GM19328 (cell line): ENCODE measurements around the gene PARM1.

ENCODE experiments used
- ATAC-seq: cut with Tn5 transposase; IDR thresholded peaks from one replicate; pipeline ENCODE4 v1.9.1; 2021; ENCODE audit warnings: mild to moderate bottlenecking, moderate library complexity; ENCODE audit not compliant: unreplicated experiment

Gene PARM1

DNA sequence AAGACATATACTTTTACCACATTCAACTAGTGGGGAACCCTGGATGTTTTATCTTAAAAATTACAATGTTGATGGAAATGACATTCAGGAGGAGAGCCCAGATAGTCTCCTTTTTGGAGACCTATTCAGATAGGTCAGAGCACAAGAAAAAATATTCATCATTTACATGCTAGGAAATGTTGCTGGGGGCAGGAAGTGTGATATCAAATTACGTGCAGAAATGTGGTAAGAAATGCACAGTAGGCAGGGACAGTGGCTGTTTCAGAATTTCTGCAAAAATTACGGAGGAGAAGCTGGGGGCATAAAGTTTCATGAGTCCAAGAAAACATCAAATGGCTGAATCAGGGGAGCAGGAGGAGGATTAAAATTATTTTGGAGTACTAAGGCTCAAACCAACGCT, 8.2 kb downstream of the PARM1 start:
- ATAC-seq = no peak

DNA sequence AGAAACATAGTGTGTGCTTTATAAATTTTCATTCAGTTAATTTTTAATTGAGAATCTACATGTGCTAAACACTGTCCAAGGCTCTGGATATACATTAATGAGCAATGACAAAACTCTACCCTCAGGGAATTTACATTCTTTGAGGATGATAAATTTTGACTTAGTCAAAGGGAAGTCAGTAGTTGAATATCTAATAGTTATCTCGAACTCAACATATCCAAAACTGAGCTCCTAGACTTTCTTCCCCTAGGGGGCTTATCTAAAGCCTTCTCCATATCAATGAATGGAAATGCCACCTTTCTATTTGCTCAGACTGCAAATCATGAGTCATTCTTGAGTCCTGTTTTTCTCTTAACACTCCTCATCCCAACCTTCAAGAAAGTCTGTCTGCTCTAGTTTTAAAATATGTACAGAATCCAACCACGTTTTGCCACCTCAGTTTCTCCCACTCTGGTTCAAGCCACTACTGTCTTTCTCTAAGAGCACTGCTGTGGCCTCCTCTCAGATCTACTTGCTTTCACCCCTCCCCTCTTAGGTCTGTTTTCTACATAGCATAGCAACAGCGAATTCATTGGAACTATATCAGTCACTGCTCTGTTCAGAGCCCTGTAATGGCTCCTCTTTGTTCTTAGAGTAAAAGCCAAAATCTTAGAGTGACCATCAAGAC, 9.5 kb downstream of the PARM1 start:
- ATAC-seq = no peak

DNA sequence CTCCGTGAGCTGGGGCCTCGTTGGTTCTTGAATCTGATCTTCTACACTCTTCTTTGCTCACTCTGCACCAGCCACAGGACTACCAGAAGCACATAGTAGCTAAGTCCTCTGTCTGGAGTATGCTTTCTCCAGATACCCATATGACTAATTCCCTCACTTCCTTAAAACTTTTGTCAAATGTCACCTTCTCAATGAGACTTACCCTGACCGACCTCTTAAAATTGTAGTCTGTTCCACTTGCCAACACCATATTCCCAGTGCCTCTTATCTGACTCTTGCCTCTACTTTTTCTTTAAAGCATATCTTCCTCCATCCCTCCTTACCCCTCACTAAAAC, 10.0 kb downstream of the PARM1 start:
- ATAC-seq = no peak

DNA sequence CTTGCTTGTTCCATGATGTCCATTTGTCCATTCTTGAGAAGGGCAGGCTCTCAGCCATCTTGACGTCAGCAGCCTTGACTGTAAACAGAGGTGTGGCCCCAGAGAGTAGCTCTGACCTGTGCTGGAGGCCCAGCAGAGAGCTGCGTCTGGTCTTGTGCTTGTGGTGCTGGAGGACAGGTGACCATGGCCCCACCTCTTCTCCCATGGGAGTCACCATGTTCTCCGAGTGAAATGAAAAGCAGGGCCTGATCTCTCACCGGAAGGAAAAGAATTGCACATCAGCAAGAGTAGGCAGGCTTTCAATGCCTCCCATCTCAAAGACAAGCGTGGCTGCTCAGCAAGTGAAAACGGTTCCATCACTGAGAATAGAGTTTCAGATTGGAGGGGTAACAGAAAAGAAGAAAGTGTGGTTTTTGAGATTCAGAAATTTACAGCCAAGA, 11.5 kb downstream of the PARM1 start:
- no peak for ATAC-seq

DNA sequence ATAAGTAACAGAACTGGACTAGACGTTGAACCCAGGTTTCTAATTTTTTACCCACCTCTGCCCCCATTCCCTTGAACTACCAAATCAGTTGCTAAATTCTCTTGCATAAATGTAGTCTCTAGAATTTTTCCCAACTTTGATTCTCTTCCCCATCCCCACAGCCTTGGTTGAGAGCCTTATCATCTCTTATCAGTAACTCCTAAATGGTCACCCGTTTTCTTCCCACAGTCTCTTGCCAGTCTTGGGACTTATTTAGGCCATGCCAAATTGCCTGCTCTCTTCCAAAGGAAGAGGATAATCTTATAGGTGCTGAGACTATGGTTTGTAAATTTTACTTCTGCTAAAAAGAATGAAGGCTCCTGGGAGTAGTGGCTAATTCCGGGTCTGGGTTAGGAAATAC, 13.3 kb downstream of the PARM1 start:
- no peak for ATAC-seq

DNA sequence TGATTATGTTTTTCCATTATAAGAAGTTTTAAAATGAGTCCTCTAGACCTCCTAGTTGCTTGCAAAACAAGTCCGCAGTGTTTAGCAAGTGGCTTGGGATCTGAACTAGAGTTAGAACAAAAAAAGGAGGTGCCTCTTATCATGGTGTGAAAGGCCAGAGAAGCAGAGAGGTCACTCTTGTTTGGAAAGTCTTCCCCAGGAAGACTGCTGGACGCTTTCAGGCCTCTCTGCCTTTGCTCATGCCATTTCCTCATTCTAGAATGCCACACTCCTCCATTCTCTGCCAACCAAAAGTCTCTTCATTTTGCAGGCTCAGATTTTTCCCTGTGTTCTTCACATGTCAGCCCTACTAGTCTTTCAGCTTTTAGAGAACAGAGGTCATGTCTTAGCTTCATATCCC, 14.9 kb downstream of the PARM1 start:
- ATAC-seq = no peak

DNA sequence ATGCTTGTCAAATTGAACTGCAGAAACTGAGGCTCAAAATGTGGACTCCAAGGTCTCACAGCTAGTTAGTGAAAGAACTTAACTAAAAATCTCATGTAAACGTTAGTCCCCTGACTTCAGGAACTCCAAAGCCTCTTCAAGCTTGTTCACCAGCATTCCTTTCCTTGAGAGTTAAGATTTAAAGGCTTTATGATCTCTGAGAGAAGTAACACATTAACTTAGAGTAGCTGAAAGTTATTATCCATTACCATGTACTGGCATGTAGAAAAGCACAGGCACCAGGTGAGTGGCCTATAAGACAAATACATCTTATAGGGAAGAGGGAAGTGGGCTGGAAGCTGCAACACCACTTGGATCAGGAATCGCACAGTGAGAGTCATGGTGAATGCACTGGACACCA, 15.3 kb downstream of the PARM1 start:
- no peak for ATAC-seq

DNA sequence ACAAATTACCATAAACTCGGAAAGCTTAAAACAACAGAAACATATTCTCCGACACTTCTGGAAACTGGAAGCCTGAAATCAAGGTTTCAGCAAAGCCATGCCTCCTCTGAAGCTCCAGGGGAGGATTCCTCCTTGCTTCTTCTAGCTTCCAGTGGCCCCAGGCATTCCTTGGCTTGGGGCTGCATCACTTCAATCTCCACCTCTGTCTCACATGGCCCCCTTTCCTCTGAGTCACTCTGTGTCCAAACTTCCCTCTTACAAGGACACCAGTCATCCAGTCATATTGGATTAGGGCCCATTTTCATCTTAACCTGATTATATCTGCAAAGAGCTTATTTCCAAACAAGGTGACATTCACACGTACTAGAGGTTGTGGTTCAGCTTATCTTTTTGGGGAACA, 17.3 kb downstream of the PARM1 start:
- no peak for ATAC-seq

DNA sequence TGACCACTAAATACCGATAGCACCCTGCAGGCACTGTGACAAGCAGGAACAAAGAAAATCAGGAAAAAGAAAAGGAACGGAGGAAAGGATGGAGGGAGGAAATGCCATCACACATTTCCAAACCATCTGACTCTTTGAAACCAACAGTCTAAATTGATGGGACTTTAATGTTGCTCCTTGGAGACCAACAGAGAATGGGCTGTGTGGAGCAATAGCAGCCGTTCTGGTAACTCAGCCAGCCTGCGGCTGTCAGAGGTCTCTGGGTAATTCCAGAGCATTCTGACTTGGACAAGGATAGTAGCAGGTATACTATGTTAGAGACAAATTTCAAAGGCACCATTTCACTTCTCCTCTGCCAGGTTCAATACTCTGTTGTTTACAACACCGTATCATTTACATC, 18.0 kb downstream of the PARM1 start:
- no peak for ATAC-seq

DNA sequence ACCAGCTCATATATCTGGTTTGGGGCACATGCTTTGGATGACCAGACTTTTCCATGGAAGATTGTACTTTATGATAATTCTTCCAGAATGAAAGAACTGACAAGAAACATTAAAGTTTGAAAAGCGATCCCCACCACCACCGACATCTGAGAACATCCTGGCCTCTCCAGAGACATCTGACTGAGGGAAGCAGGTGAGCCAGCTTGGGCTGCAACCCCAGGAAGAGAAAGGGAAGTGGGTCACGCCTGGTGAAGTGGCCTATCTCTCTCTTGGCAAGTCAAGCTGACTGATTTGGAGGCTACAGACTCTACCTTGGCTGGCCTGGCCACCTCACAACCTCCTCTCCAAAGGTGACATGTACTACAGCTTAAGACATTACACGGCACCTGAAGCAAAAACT, 20.7 kb downstream of the PARM1 start:
- no peak for ATAC-seq

DNA sequence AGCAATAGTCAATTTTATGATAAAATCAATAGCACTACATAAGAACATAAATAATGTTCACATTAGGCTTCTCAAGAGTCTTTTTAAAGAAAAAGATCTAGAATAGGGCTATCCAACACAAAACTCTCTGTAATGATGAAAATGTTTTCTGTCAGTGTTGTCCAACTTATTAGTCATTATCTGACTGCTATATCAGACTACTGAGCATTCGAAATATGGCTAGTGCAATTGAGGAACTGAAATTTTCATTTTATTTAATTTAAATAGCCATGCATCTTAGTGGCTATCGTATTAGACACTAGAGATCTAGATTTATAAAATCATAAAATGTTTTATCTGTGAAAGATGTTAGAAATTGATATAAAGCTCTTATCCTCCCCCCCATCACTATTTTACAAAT, 26.0 kb downstream of the PARM1 start:
- no peak for ATAC-seq

DNA sequence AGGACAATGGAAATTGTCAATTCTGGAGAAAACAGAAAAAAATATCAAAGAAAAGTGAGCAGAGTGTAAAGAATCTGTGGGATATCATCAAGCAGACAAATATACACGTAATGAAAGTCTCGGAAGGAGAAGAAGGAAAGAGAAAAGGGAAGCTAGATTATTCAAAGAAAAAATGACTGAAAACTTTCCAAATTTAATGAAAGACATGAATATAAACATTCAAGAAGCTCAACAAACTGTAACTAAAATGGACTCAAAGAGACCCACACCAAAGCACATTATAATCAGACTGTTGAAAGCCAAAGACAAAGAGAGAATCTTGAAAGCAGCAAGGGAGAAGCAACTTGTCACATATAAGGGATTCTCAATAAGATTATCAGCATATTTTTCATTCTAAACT, 28.3 kb downstream of the PARM1 start:
- ATAC-seq = no peak

DNA sequence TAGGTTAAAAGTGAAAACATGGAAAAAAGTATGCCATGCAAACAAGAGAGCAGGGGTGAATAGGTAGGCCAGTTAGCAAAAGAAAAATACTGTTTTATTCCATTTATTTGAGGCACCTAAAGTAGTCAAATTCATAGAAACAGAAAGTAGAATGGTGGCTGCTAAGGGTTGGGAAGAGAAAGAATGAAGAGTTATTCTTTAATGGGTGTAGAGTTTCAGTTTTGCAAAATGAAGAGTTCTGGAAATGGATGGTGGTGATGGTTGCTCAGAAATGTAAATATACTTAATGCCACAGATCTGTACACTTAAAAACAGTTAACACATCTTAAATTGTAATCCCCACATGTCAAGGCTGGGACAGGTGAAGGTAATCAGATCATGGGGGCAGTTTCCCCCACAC, 29.7 kb downstream of the PARM1 start:
- ATAC-seq = no peak

DNA sequence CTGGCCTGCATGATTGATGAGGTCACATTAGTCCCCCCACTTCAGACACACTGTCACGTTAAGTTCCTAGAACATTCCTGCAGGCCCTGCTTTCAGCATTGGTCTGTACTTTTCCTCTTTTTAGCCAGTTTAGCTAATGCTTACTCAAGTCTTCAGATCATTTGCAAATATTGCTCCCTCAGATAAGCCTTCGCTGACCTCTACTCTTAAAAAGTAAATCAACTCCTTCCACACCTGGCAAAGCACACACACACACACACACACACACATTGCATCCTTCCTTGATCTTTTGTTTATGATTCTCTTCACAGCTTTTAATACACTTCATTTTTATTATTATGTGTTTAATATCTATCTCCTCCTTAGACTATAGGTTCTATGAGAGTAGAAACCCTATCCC, 31.4 kb downstream of the PARM1 start:
- ATAC-seq = no peak

DNA sequence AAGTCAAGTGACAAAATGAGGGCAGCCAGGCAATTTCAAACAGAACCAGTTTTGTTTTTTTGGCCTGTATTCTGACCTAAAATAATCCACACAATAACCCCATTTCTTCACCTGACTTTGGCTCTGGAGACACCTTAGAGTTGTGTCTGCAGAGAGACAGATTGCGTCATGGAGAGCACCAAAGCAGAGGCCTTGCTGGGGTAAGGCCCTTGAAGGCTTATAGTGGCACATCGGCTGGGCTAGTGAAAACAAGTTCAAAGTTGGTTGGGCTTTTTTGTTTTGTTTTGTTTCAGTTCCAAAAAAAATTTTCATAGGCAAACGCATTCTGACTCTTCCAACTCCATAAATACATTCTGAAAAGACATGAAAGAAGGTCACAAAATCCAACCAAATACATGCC, 34.4 kb downstream of the PARM1 start:
- ATAC-seq = no peak

DNA sequence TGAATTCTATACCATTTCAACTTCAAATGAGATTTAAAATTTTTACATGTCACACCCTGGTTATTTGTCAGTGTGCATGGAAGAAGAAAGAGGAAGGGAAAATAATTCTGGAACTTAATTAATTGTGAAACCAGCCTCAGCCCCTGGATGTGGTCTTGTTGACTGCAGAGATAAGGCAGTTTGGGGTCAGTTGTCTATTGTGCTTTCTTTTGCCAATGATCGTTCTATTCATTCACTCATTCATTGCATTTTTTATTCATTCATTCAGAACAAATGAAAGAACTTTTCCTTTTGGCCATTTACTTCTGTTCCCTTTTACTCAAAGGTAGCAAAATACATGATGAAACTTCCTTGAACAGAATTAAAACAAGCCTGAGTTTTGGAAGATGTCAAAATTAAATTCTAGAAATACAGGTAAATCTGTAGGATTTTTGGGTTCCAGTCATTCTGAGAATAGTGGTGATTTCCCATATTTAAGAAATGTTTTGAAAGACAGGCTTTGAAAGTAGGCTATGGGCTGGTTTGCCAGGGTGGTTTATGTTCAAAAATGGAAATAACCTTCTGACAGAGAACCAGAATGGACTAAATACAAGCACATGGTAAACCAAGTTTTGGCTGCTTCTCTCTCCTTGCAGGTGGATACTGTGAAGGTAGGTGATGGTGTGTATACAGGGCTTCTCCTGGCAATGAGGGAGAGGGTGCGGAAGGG, 35.7 kb downstream of the PARM1 start:
- ATAC-seq = no peak

DNA sequence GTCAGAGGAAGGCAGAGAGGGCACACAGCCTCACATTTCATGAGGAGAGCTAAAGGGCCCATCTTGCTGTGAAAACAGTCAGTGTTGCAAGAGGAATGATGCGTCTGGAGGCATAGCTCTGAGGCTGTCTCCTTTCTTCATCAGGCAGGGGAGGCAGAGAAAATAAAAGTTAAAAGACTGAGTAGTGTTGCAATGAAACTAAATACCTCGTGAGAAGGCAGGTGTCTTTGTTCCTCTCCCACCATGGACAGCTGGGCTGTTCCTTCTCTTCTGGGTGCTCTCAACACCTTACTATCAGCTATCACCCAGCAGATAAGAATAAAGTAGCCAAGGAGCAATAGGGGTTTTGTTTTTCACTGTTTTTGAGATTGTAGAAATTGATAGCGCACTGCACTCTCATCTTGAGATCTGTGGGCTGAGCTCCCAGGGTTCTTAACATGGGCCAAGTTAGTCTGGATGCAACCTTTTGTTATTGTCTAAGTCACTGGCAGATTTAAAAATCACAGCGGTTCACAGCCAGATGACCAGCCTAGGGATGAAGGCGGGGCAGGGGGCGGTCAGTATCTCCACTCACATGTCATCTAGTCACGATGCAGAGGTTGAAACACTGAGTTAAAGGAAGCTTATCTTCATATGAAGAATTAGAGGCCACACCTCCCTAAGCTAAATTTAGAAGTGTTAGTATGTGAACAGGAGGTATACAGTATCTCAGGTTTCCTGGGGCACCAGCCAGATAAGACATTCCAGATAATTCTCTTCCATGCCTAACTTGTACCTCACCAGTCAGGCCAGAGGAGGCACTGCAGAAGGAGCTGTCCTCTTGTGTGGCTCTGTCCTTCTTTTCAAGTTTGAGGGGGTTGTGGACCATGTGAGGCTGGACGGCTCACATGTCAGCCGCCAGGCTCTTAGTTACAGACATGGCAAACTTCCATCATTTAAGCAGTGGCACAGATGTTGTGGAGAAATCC, 36.9 kb downstream of the PARM1 start:
- no peak for ATAC-seq

DNA sequence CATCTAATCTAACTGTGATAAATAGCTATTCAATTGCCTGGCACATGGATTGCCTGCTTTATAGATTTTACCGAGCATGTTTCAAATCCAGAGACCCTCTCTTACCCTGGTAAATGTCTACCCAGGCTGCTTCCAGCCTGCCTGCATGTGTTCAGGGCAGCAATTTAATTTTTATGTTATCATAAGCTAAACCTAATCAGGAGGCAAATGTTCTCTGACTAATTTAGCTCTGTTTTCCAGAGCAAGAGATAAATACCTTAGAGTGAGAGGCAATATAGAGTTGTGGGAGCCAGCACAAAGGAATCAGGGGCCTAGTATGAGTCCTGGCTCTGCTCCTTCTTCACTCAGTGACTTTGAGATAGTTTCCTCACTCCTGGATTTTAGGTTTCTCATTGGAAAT, 37.7 kb downstream of the PARM1 start:
- no peak for ATAC-seq

DNA sequence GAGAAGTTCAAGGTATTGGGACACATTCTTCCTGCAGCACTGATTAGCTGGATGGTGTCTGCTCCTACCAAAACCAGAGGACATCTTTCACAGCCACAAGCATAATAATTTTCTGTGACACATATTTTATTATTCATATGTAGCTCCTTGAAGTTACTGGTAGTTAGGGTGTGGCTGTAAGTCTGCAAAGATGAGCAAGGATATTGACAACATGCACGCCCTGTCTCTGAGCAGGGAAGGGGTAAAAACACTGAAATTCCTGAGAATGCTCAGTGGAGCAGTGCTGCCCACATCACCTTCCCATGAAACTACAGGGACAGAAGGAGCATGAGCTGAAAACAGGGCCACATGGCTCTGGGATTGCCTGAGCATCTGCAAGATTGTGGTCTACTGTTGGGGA, 38.9 kb downstream of the PARM1 start:
- no peak for ATAC-seq

DNA sequence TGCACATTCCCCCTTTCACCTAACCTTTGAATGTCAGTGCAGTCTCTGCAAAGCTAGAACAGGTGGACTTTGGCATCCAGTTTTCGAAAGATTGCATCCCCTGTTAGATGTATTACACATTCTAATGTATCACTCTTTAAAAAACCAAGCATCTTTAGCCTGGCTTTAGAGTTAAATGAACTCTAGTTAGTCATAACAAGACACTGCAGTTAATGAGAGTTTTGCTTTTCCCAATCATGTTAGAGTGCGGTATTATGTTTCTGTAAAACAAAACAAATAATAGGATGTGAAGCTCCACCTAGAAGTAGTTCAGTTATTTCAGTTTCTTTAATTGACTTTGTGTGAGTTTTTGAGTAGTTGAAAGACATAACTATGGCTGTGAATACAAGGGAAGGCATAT, 42.2 kb downstream of the PARM1 start:
- ATAC-seq = no peak

DNA sequence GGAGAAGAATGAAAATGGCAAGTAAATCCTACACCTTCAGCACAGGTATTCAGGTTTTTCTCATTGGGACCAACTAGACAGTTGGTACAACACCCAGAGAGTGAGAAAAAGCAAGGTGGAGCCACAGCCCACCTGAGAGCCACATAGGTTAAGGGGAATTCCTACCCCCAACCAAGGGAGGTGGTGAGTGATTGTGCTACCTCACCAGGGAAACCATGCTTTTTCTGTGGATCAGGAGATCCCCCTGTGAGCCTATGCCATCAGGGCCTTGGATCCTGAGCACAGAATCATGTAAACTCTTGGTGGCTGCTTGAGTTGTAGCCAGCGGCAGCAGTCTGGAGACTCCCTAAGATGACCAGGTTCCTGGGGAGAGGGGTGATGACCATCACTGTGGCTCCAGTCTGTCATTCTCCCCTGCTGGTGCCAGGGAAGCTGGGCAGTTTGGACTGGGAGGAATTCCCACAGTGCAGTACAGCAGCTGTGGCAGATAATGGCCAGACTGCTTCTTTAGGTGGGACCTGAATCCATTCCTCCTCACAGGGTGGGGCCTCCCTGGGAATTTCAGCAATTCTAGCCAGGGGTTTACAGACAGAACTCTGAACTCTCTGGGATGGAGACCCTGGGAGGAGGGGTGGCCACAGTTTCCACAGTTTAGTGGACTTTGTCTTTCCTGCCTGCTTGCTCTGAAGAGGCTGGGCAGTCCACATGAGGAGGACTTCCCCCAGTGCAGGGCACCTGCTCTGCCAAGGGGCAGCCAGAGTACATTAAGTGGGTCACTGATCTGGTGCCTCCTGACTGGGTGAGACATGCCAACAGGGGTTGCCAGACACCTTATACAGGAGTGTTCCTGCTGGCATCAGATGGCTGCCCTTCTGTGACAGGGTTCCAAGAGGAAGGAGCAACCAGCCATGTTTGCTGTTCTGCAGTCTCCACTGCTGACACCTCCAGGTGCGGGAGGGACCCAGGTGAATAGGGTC, 43.2 kb downstream of the PARM1 start:
- no peak for ATAC-seq
